IMR-90 (cell line): Measurements from ENCODE around the gene RFT1. TPM values are rescaled to one million over a fixed set of nuclear protein-coding genes. Genes with fewer than 3 reads are reported as not detected.

Experiments
- ATAC-seq: fragments of 200-7000 bp; cut with Tn5 transposase; 2 replicates; pipeline ENCODE4 v1.9.1; 2020; ENCODE audit warnings: low read depth, mild to moderate bottlenecking, moderate library complexity
- BruUV-seq: library from RNA; stranded (reverse); fragments of 400-500 nt; replicated peaks from 2 replicates; lab custom pipeline; 2021; lab: Mats Ljungman, UMichigan
- CTCF ChIA-PET: fragments of 300-600 bp; formaldehyde crosslinking; extraction: SDS; loops from one replicate; lab custom pipeline; 2021; ENCODE audit warnings: antibody characterized with exemption; lab: Yijun Ruan, JAX
- POLR2A ChIA-PET: fragments of 300-600 bp; sonication (Branson Sonifier 250); formaldehyde crosslinking; loops from one replicate; lab custom pipeline; 2022; ENCODE audit warnings: antibody characterized with exemption; ENCODE audit not compliant: unreplicated experiment; lab: Charles Lee
- DNase-seq: peaks from one replicate; pipeline ENCODE4 v3.0.0; 2013
- H2AFZ ChIP-seq: replicated peaks from 2 replicates; pipeline ENCODE3; 2013; ENCODE audit warnings: low read length, mild to moderate bottlenecking; ENCODE audit not compliant: poor library complexity
- H2AK5ac ChIP-seq: 2 replicates; pipeline ENCODE4 v1.6.1; 2013; ENCODE audit warnings: low read depth, low read length, inconsistent platforms
- H2AK9ac ChIP-seq: replicated peaks from 2 replicates; pipeline ENCODE3; 2013; ENCODE audit warnings: mild to moderate bottlenecking, low read depth, low read length, moderate library complexity; ENCODE audit not compliant: poor library complexity
- H2BK120ac ChIP-seq: 2 replicates; pipeline ENCODE4 v1.6.1; 2013; ENCODE audit warnings: low read depth, low read length, inconsistent platforms
- H2BK15ac ChIP-seq: 3 replicates; pipeline ENCODE4 v1.6.1; 2013; ENCODE audit warnings: low read depth, low read length, inconsistent platforms
- H2BK20ac ChIP-seq: 2 replicates; pipeline ENCODE4 v1.6.1; 2013; ENCODE audit warnings: low read depth, mild to moderate bottlenecking, inconsistent platforms, low read length, moderate library complexity
- H2BK5ac ChIP-seq: 2 replicates; pipeline ENCODE4 v1.6.1; 2013; ENCODE audit warnings: mild to moderate bottlenecking, low read depth, low read length, inconsistent platforms; ENCODE audit not compliant: poor library complexity, severe bottlenecking
- H3K14ac ChIP-seq: replicated peaks from 2 replicates; pipeline ENCODE4 v1.6.1; 2013; ENCODE audit warnings: low read depth, low read length, inconsistent platforms
- H3K18ac ChIP-seq: 2 replicates; pipeline ENCODE4 v1.6.1; 2013; ENCODE audit warnings: low read depth, low read length, control low read depth
- H3K23ac ChIP-seq: 2 replicates; pipeline ENCODE4 v1.6.1; 2013; ENCODE audit warnings: low read depth, low read length, inconsistent platforms
- H3K27ac ChIP-seq: 2 replicates; pipeline ENCODE4 v1.5.1; 2013; ENCODE audit warnings: mild to moderate bottlenecking, control low read depth, low read length; ENCODE audit not compliant: insufficient read depth
- H3K27me3 ChIP-seq: 2 replicates; pipeline ENCODE4 v1.6.1; 2013; ENCODE audit warnings: low read length; ENCODE audit not compliant: control insufficient read depth, insufficient read depth
- H3K36me3 ChIP-seq: 2 replicates; pipeline ENCODE4 v1.6.1; 2013; ENCODE audit warnings: low read length, mixed read lengths; ENCODE audit not compliant: control insufficient read depth, insufficient read depth
- H3K4ac ChIP-seq: 2 replicates; pipeline ENCODE4 v1.6.1; 2013; ENCODE audit warnings: low read depth, low read length, inconsistent platforms
- H3K4me1 ChIP-seq: 2 replicates; pipeline ENCODE4 v1.6.1; 2013; ENCODE audit warnings: low read length, mixed read lengths; ENCODE audit not compliant: control insufficient read depth, insufficient read depth
- H3K4me2 ChIP-seq: 2 replicates; pipeline ENCODE4 v1.6.1; 2013; ENCODE audit warnings: low read depth, mild to moderate bottlenecking, control low read depth, low read length, moderate library complexity
- H3K4me3 ChIP-seq: 2 replicates; pipeline ENCODE4 v1.5.1; 2013; ENCODE audit warnings: low read depth, mild to moderate bottlenecking, control low read depth, low read length, moderate library complexity; ENCODE audit not compliant: insufficient read depth
- H3K56ac ChIP-seq: 2 replicates; pipeline ENCODE4 v1.6.1; 2013; ENCODE audit warnings: low read length, inconsistent platforms; ENCODE audit not compliant: insufficient read depth; ENCODE audit errors: extremely low read depth
- H3K79me1 ChIP-seq, 2 experiments: 2 replicates each; pipeline ENCODE4 v1.6.1; 2013; ENCODE audit warnings: low read length in 2 of 2, inconsistent platforms in 1 of 2, low read depth in 1 of 2
- H3K9ac ChIP-seq: 2 replicates; pipeline ENCODE4 v1.6.1; 2013; ENCODE audit warnings: low read depth, low read length, control low read depth
- H3K9me1 ChIP-seq: 2 replicates; pipeline ENCODE4 v1.6.1; 2013; ENCODE audit warnings: low read length, inconsistent platforms; ENCODE audit not compliant: insufficient read depth
- H3K9me3 ChIP-seq: 2 replicates; pipeline ENCODE4 v1.6.1; 2013; ENCODE audit warnings: low read length; ENCODE audit not compliant: control insufficient read depth, insufficient read depth
- H4K20me1 ChIP-seq: 2 replicates; pipeline ENCODE4 v1.6.1; 2013; ENCODE audit warnings: low read length, inconsistent platforms; ENCODE audit not compliant: insufficient read depth
- H4K5ac ChIP-seq: 2 replicates; pipeline ENCODE4 v1.6.1; 2013; ENCODE audit warnings: mild to moderate bottlenecking, low read depth, low read length, control low read depth
- H4K8ac ChIP-seq, 2 experiments: 2 replicates each; pipeline ENCODE4 v1.6.1; 2013; ENCODE audit warnings: low read depth in 2 of 2, low read length in 2 of 2, control low read depth in 1 of 2, inconsistent platforms in 1 of 2
- H4K91ac ChIP-seq: 2 replicates; pipeline ENCODE4 v1.6.1; 2013; ENCODE audit warnings: low read depth, low read length, inconsistent platforms; ENCODE audit not compliant: insufficient read depth
- CHD1 ChIP-seq: IDR thresholded peaks from 2 replicates; pipeline ENCODE4 v1.6.1; 2012; ENCODE audit warnings: low read depth, low read length, improper control_type of control experiment
- RAD21 ChIP-seq: IDR thresholded peaks from 2 replicates; pipeline ENCODE4 v1.6.1; 2012; ENCODE audit warnings: low read length, improper control_type of control experiment
- WGBS, 2 experiments: methylation state at CpG; one replicate each; pipeline versions ENCODE4 v1.1.5 to v1.1.7; 2013; ENCODE audit warnings: missing lambda C conversion rate in 2 of 2; ENCODE audit not compliant: insufficient read length in 1 of 2; ENCODE audit errors: extremely low coverage in 2 of 2; 5-methylcytosine and 5-hydroxymethylcytosine counted together
- dilution Hi-C: fragments of 300-500 bp; cut with HindIII; formaldehyde crosslinking; loops from one replicate; pipeline ENCODE4 v1.14.3; 2018; ENCODE audit warnings: low sequenced_read_pairs; ENCODE audit not compliant: unreplicated experiment
- in situ Hi-C: fragments of 300-500 bp; cut with MboI; formaldehyde crosslinking; loops from 3 replicates; pipeline ENCODE4 v1.14.3; 2019; ENCODE audit warnings: low sequenced_read_pairs, inconsistent platforms, mixed read lengths
- intact Hi-C: fragments of 100-400 bp; cut with micrococcal nuclease; formaldehyde crosslinking; loops from 2 replicates; pipeline ENCODE4 v1.10.0; 2022
- polyA plus RNA-seq, 3 experiments: library from polyadenylated mRNA; depleted of rRNA; stranded (reverse); fragments of >200 nt; gene quantifications; 2 replicates each; pipeline ENCODE4 v1.2.3, GENCODE V29; 2012; ENCODE audit warnings: low replicate concordance in 1 of 3
- total RNA-seq: library from RNA; depleted of rRNA; stranded (reverse); fragments of >200 nt; gene quantifications from 2 replicates; pipeline ENCODE4 v1.2.3, GENCODE V29; 2012

Gene RFT1
- total and polyA plus RNA-seq, 2 of the 4 experiments (the other 2 are of a cell fraction): 14.5 to 23.5 TPM

- Histone ChIP-seq H3K27me3 (no peaks in the 10 kb centered on the region), H3K56ac (no peak overlapping the region), H2AK9ac (no peak overlapping the region), H4K20me1 (no peaks in the 10 kb centered on the region), H2BK5ac (no peak overlapping the region), H4K5ac (no peak overlapping the region), H3K4me3 (no peak overlapping the region), H3K4ac (no peak overlapping the region), H3K9ac (no peak overlapping the region), H3K36me3 (peaks cover 33% of the 10 kb centered on the region), H2BK20ac (no peak overlapping the region), H2BK120ac (no peak overlapping the region), H3K4me2 (no peak overlapping the region), H4K91ac (no peak overlapping the region), H2AK5ac (no peak overlapping the region), H2AFZ (no peak overlapping the region), H4K8ac (no peak overlapping the region), H3K23ac (no peak overlapping the region), H3K9me1 (no peaks in the 10 kb centered on the region), H3K18ac (no peak overlapping the region), H3K9me3 (no peaks in the 10 kb centered on the region), H3K14ac (no peak overlapping the region), H3K4me1 (no peaks in the 10 kb centered on the region; the same call in 1 of the 2 replicates), H3K27ac (no peak overlapping the region), H2BK15ac (no peak overlapping the region), H3K79me1 (no peaks in the 10 kb centered on the region)
- ATAC-seq: no peak
- BruUV-seq: no TSS peak
- TF ChIP-seq CHD1: no peak
- TF ChIP-seq RAD21: no peak
- in situ Hi-C loops: loop anchor here (25.0 kb wide), 1 partner anchor 608 kb away; no protein-coding TSS in a partner anchor
- dilution Hi-C loops: no loop called here
- intact Hi-C loops: no loop called here
- no peak for DNase-seq
- POLR2A ChIA-PET: no interaction called here
- WGBS, 2 experiments: no CpG with 5 or more reads among the region's 3 CpGs
- CTCF ChIA-PET: interaction anchor here (1.1 kb wide), 1 partner anchor 10 kb away, joined by 3 read pairs; no protein-coding TSS in a partner anchor
These were observed 25.5 kb downstream of the RFT1 start for GRCh38 chr3:53104762-53105161.
